HepG2 (cell line): Measurements from ENCODE around the gene PAPSS2. TPM values are rescaled to one million over a fixed set of nuclear protein-coding genes. Genes with fewer than 3 reads are reported as not detected.

Experiments used
- ATAC-seq: fragments of 200-7000 bp; cut with Tn5 transposase; 3 replicates; pipeline ENCODE4 v1.9.1; 2020; ENCODE audit warnings: mild to moderate bottlenecking, moderate library complexity
- BruUV-seq: library from RNA; stranded (reverse); fragments of 400-500 nt; replicated peaks from 2 replicates; lab custom pipeline; 2021; lab: Mats Ljungman, UMichigan
- CTCF ChIA-PET: fragments of 300-600 bp; formaldehyde crosslinking; extraction: SDS; loops from one replicate; lab custom pipeline; 2021; ENCODE audit warnings: low total read pairs, inconsistent platforms, low intra/inter-chr PET ratio; lab: Yijun Ruan, JAX
- POLR2A ChIA-PET: fragments of 350-600 bp; sonication (Branson Sonifier 250); formaldehyde crosslinking; loops from one replicate; lab custom pipeline; 2020; ENCODE audit warnings: antibody characterized with exemption, inconsistent platforms; lab: Yijun Ruan, JAX
- DNase-seq: peaks from one replicate; pipeline ENCODE4 v3.0.0-alpha.2; 2015; ENCODE audit warnings: low spot score
- FAIRE-seq: peaks from 3 replicates; lab custom pipeline; 2011; peaks lifted over from hg19 to GRCh38; lab: Jason Lieb, UNC
- H2AFZ ChIP-seq: one replicate; pipeline ENCODE4 v1.6.1; 2011; ENCODE audit warnings: low read length, inconsistent platforms
- H3K27ac ChIP-seq: fragments of 300-600 bp; 3 replicates; pipeline ENCODE4 v1.8.0; 2011; ENCODE audit warnings: mixed run types, mild to moderate bottlenecking, mixed read lengths, low read length, inconsistent platforms; ENCODE audit not compliant: insufficient read depth; ENCODE audit errors: extremely low read length
- H3K27me3 ChIP-seq, 2 experiments: fragments of 200-600 bp in 1 of 2; 2 replicates in 1 of 2; 3 replicates in 1 of 2; pipeline versions ENCODE4 v1.6.0 to v1.8.0; 2011; ENCODE audit warnings: low read length in 2 of 2, mild to moderate bottlenecking in 2 of 2, moderate library complexity in 2 of 2, inconsistent platforms in 1 of 2; ENCODE audit not compliant: insufficient read depth in 2 of 2, control insufficient read depth in 1 of 2
- H3K36me3 ChIP-seq, 2 experiments: fragments of 200-600 bp in 1 of 2; replicated peaks in 1 of 2; 2 replicates in 1 of 2; 3 replicates in 1 of 2; pipeline versions ENCODE4 v1.5.1 to v1.8.0; 2011; ENCODE audit warnings: low read length in 2 of 2, inconsistent platforms in 1 of 2; ENCODE audit not compliant: insufficient read depth in 2 of 2, control insufficient read depth in 1 of 2
- H3K4me1 ChIP-seq: 2 replicates; pipeline ENCODE4 v1.5.1; 2012; ENCODE audit warnings: low read length, inconsistent platforms; ENCODE audit not compliant: insufficient read depth
- H3K4me2 ChIP-seq: 2 replicates; pipeline ENCODE4 v1.6.0; 2011; ENCODE audit warnings: low read depth, low read length, inconsistent platforms
- H3K4me3 ChIP-seq, 3 experiments: fragments of 200-600 bp in 1 of 3; sonication (generic), shearing (Covaris generic) in 1 of 3; replicated peaks in 1 of 3; 2 replicates each; pipeline ENCODE4 v1.5.1; 2011 to 2016; ENCODE audit warnings: low read length in 3 of 3, inconsistent platforms in 2 of 3, low read depth in 2 of 3, mild to moderate bottlenecking in 2 of 3, control low read depth in 1 of 3, mixed read lengths in 1 of 3; ENCODE audit not compliant: insufficient read depth in 1 of 3
- H3K79me2 ChIP-seq: one replicate; pipeline ENCODE4 v1.6.1; 2011; ENCODE audit warnings: low read length, inconsistent platforms; ENCODE audit not compliant: insufficient read depth
- H3K9ac ChIP-seq: 2 replicates; pipeline ENCODE4 v1.6.0; 2011; ENCODE audit warnings: mild to moderate bottlenecking, low read depth, low read length, inconsistent platforms; ENCODE audit not compliant: insufficient read depth
- H3K9me3 ChIP-seq: 2 replicates; pipeline ENCODE4 v1.5.1; 2012; ENCODE audit warnings: mild to moderate bottlenecking, low read length
- H4K20me1 ChIP-seq: 2 replicates; pipeline ENCODE4 v1.6.0; 2011; ENCODE audit warnings: inconsistent platforms, mild to moderate bottlenecking, low read length, moderate library complexity; ENCODE audit not compliant: insufficient read depth
- FOSL2 ChIP-seq: sonication (generic); formaldehyde crosslinking; IDR thresholded peaks from 2 replicates; pipeline ENCODE4 v1.4.0; 2020; ENCODE audit warnings: missing genetic modification reagents
- GPBP1L1 ChIP-seq: sonication (generic); formaldehyde crosslinking; IDR thresholded peaks from 2 replicates; pipeline ENCODE4 v1.5.0; 2020; ENCODE audit warnings: mild to moderate bottlenecking, missing genetic modification reagents
- KLF16 ChIP-seq, 2 experiments: sonication (generic) in 1 of 2; formaldehyde crosslinking in 1 of 2; IDR thresholded peaks; 2 replicates each; pipeline versions ENCODE4 v1.6.1 to v1.8.0; 2016 to 2023; ENCODE audit warnings: missing genetic modification reagents in 2 of 2, missing compliant biosample characterization in 1 of 2
- MATR3 ChIP-seq: sonication (generic); formaldehyde crosslinking; IDR thresholded peaks from 2 replicates; pipeline ENCODE4 v1.4.0; 2020; ENCODE audit warnings: missing genetic modification reagents
- NRL ChIP-seq: sonication (generic); formaldehyde crosslinking; IDR thresholded peaks from 2 replicates; pipeline ENCODE4 v1.5.0; 2020; ENCODE audit warnings: missing genetic modification reagents, mild to moderate bottlenecking, moderate library complexity, borderline replicate concordance
- PTBP1 ChIP-seq: fragments of 200-400 bp; formaldehyde crosslinking; IDR thresholded peaks from 2 replicates; pipeline ENCODE4 v1.6.1; 2018; ENCODE audit warnings: low read length, low read depth; ENCODE audit not compliant: poor library complexity, severe bottlenecking
- REXO4 ChIP-seq: sonication (generic); formaldehyde crosslinking; IDR thresholded peaks from 2 replicates; pipeline ENCODE4 v1.8.0; 2022; ENCODE audit warnings: missing genetic modification reagents, mild to moderate bottlenecking, borderline replicate concordance
- SMAD9 ChIP-seq: sonication (generic); formaldehyde crosslinking; IDR thresholded peaks from 2 replicates; pipeline ENCODE4 v1.5.1; 2020; ENCODE audit warnings: mild to moderate bottlenecking, missing genetic modification reagents
- ZBTB4 ChIP-seq: sonication (generic); formaldehyde crosslinking; IDR thresholded peaks from 2 replicates; pipeline ENCODE4 v1.4.0; 2020; ENCODE audit warnings: missing genetic modification reagents, mild to moderate bottlenecking, borderline replicate concordance
- ZNF432 ChIP-seq: sonication (generic); formaldehyde crosslinking; IDR thresholded peaks from 2 replicates; pipeline ENCODE4 v1.5.0; 2020; ENCODE audit warnings: missing genetic modification reagents, mild to moderate bottlenecking, borderline replicate concordance
- ZNF512B ChIP-seq: sonication (generic); formaldehyde crosslinking; IDR thresholded peaks from 2 replicates; pipeline ENCODE4 v1.5.1; 2020; ENCODE audit warnings: missing genetic modification reagents, mild to moderate bottlenecking, borderline replicate concordance
- ZNF530 ChIP-seq: sonication (generic); formaldehyde crosslinking; IDR thresholded peaks from 2 replicates; pipeline ENCODE4 v1.5.0; 2020; ENCODE audit warnings: low read depth, mild to moderate bottlenecking, missing genetic modification reagents
- ZNF550 ChIP-seq: sonication (generic); formaldehyde crosslinking; IDR thresholded peaks from 2 replicates; pipeline ENCODE4 v1.4.0; 2020; ENCODE audit warnings: mild to moderate bottlenecking, missing genetic modification reagents, borderline replicate concordance
- ZNF589 ChIP-seq: sonication (generic); formaldehyde crosslinking; conservative IDR thresholded peaks from 2 replicates; pipeline ENCODE4 v1.8.0; 2022; ENCODE audit warnings: mild to moderate bottlenecking, moderate library complexity, missing genetic modification reagents
- ZSCAN22 ChIP-seq: sonication (generic); formaldehyde crosslinking; IDR thresholded peaks from 2 replicates; pipeline ENCODE4 v1.4.0; 2020; ENCODE audit warnings: mild to moderate bottlenecking, missing genetic modification reagents
- ZSCAN30 ChIP-seq: sonication (generic); formaldehyde crosslinking; IDR thresholded peaks from 2 replicates; pipeline ENCODE4 v1.5.0; 2020; ENCODE audit warnings: mild to moderate bottlenecking, missing genetic modification reagents
- whole genome bisulfite sequencing: methylation state at CpG from one replicate; pipeline ENCODE4 v1.1.6; 2017; ENCODE audit warnings: low lambda C conversion rate; 5-methylcytosine and 5-hydroxymethylcytosine counted together
- in situ Hi-C: cut with HindIII; loops from 2 replicates; pipeline ENCODE4 v1.10.0; 2017; ENCODE audit warnings: low pct_unique_long_range_greater_than_20kb; ENCODE audit not compliant: extremely low pct_ligation_motif_present
- intact Hi-C: fragments of 100-400 bp; cut with micrococcal nuclease; formaldehyde crosslinking; loops from one replicate; pipeline ENCODE4 v1.10.0; 2022; ENCODE audit not compliant: unreplicated experiment
- polyA plus RNA-seq, 8 experiments: library from polyadenylated mRNA; depleted of rRNA in 3 of 8; stranded (reverse) in 7 of 8; unstranded in 1 of 8; fragments of >200 nt; fragmentation: Illumina TruSeq in 4 of 8; extraction: Trizol in 4 of 8; gene quantifications; 2 replicates each; pipeline versions ENCODE4 v1.2.1 to v1.2.3, GENCODE V29; 2011 to 2016; ENCODE audit warnings: low read depth in 4 of 8, missing spikeins in 1 of 8, mixed read lengths in 1 of 8; ENCODE audit not compliant: insufficient read depth in 1 of 8
- total RNA-seq, 5 experiments: library from RNA; depleted of rRNA; stranded (reverse); fragments of >200 nt; fragmentation: Illumina TruSeq; extraction: Trizol; gene quantifications; 2 replicates each; pipeline ENCODE4 v1.2.3, GENCODE V29; 2016; ENCODE audit warnings: low read depth in 1 of 5

Gene PAPSS2
- total and polyA plus RNA-seq, 2 of the 13 experiments (the other 11 are each of a cell fraction or from before 2014, with no cell fraction given), result 0.11 to 0.12 TPM

GRCh38 chr10:87626422-87626892 is 33.2 kb upstream of the PAPSS2 start (continued):
- no peak for TF ChIP-seq ZNF512B (CRISPR knock-in tag)
- no peak for TF ChIP-seq GPBP1L1 (CRISPR knock-in tag)

GRCh38 chr10:87630171-87630570 is 29.5 kb upstream of the PAPSS2 start:
- POLR2A ChIA-PET, result no interaction called here
- in situ Hi-C loops, result no loop called here
- no peak for TF ChIP-seq NRL (CRISPR knock-in tag)
- no peak for TF ChIP-seq ZBTB4 (CRISPR knock-in tag)
- no peak for TF ChIP-seq ZSCAN22 (CRISPR knock-in tag)
- TF ChIP-seq SMAD9 (CRISPR knock-in tag), result no peak
- no peak for TF ChIP-seq ZNF550 (CRISPR knock-in tag)
- no peak for TF ChIP-seq PTBP1
- no peak for TF ChIP-seq FOSL2 (CRISPR knock-in tag)
- no peak for TF ChIP-seq ZSCAN30 (CRISPR knock-in tag)
- TF ChIP-seq ZNF530 (CRISPR knock-in tag), result no peak
- no peak for TF ChIP-seq ZNF432 (CRISPR knock-in tag)
- TF ChIP-seq REXO4 (CRISPR knock-in tag), result no peak
- TF ChIP-seq KLF16 (CRISPR knock-in tag; IDR thresholded peaks at IDR 0.05), result no peak
- TF ChIP-seq ZNF589, result no peak
- no peak for TF ChIP-seq MATR3 (CRISPR knock-in tag)

More at GRCh38 chr10:87630171-87630570, 29.5 kb upstream of the PAPSS2 start:
- 66% methylated on average over 7 of the region's 7 CpGs for WGBS
- no peaks in the 10 kb centered on the region for H3K79me2 ChIP-seq
- no peak overlapping the region for H3K4me2 ChIP-seq
- intact Hi-C loops, result no loop called here
- peaks cover 7% of the 10 kb centered on the region; the same call in 1 of the 2 replicates for H3K4me1 ChIP-seq
- no peak for DNase-seq
- BruUV-seq, result no TSS peak
- H4K20me1 ChIP-seq, result no peaks in the 10 kb centered on the region
- H3K36me3 ChIP-seq, result no peaks in the 10 kb centered on the region
- 0 out of 2 replicates have a peak, but pooled peaks cover 3% of the 10 kb centered on the region for H3K9me3 ChIP-seq
- CTCF ChIA-PET, result no interaction called here
- no peak overlapping the region for H3K4me3 ChIP-seq
- no peak for ATAC-seq
- FAIRE-seq, result no peak
- no peak overlapping the region for H3K9ac ChIP-seq
- H2AFZ ChIP-seq, result no peak overlapping the region
- H3K27me3 ChIP-seq, result no peaks in the 10 kb centered on the region
- H3K27ac ChIP-seq, result no peak overlapping the region
